Measurements from ENCODE around the gene NEIL3. TPM values are rescaled to one million over a fixed set of nuclear protein-coding genes. Genes with fewer than 3 reads are reported as not detected.
A peak's percentile ranks its signal among the peaks of the same experiment; 100 is the strongest.

The NEIL3 gene
- 14.3 and 14.8 TPM in 2 replicates for total RNA-seq (2013; cell fraction: nucleolus; rRNA removed)
- 8.5 and 10.7 TPM in 2 replicates for total RNA-seq (2014; rRNA removed)
- total RNA-seq (2014; rRNA removed; fragmentation: Illumina TruSeq; extraction: Trizol), result 9.7 and 10.6 TPM in 2 replicates
- total RNA-seq (2021), result 7.6 and 7.9 TPM in 2 replicates
- polyA plus RNA-seq (2011; ENCODE audit: low read depth), result 1.4 TPM
- 13.1 and 18.9 TPM in 2 replicates for polyA plus RNA-seq (2011; rRNA removed)
- polyA plus RNA-seq (2011; cell fraction: cytosol; rRNA removed), result 6.0 and 6.5 TPM in 2 replicates
- polyA plus RNA-seq (2011; cell fraction: nucleus; rRNA removed), result 9.4 and 12.9 TPM in 2 replicates
- 1.2 and 4.0 TPM in 2 replicates for polyA plus RNA-seq (2012)
- polyA plus RNA-seq (2014; fragmentation: Illumina TruSeq; extraction: Trizol), result 9.4 and 9.5 TPM in 2 replicates
- polyA plus RNA-seq (2014; fragmentation: Nextera tagmentation; extraction: Ambion mirVana), result 1 to 10 TPM; 3.0 to 3.4 TPM
- polyA plus RNA-seq (2014; rRNA removed), result 7.1 and 7.4 TPM in 2 replicates
- polyA plus RNA-seq (2016; fragmentation: Nextera tagmentation; extraction: Ambion mirVana), result 10 to 100 TPM; 13.5 to 13.8 TPM
- 10.6 and 12.6 TPM in 2 replicates for polyA minus RNA-seq (2011; rRNA and poly(A)+ RNA removed)
- polyA minus RNA-seq (2011; cell fraction: cytosol; rRNA and poly(A)+ RNA removed), result 5.2 and 6.2 TPM in 2 replicates
- 12.9 and 21.1 TPM in 2 replicates for polyA minus RNA-seq (2011; cell fraction: nucleus; rRNA and poly(A)+ RNA removed)
- percentile 59 among the genes with signal in this experiment for Bru-seq, nascent RNA
- percentile 48 among the genes with signal in this experiment for BruChase-seq, experiment 1, labeled RNA remaining after a 6-hour chase
- percentile 56 among the genes with signal in this experiment for BruChase-seq, experiment 2, labeled RNA remaining after a 2-hour chase
- long read RNA-seq, experiment 1, partial matches to known transcripts, result 1 of 7 reads
- long read RNA-seq, experiment 1, other reads (novel, unspliced or antisense), result 2 of 7 reads
- long read RNA-seq, experiment 2, transcript NEIL3-201 (10 exons, 2,408 nt), result major isoform, 23 of 55 reads
- long read RNA-seq, experiment 2, partial matches to known transcripts, result 17 of 55 reads
- long read RNA-seq, experiment 2, other reads (novel, unspliced or antisense), result 15 of 55 reads

GRCh38 chr4:177309522-177310371, at the start of gene NEIL3:
Gene NEIL3, plus strand, starts transcription at chr4:177309874. Its CDS starts 80 bp downstream, at chr4:177309954.
- in situ Hi-C loops (cut with MboI), result loop anchor here (5.0 kb wide), 1 partner anchor 133 kb away; the partner anchor contains the start of gene AGA
- RAD21 ChIA-PET (ENCODE audit: unreplicated experiment), result interaction anchor here (0.6 to 1.7 kb wide), 3 partner anchors 12 to 211 kb away, joined by 3 to 5 read pairs (median 5); partner anchors contain the start of gene AGA
- CTCF ChIA-PET, result interaction anchor here (0.6 to 1.6 kb wide), 6 partner anchors 24 to 263 kb away, joined by 3 to 4 read pairs (median 3); no protein-coding TSS in a partner anchor
- H3K9ac ChIP-seq (ENCODE audit: control insufficient read depth, insufficient read depth, low read length), result peak within 1 kb of the TSS; percentile 79
- WGBS (ENCODE audit: insufficient coverage, insufficient replicate concordance, low lambda C conversion rate, missing lambda C conversion rate), result under 1% methylated on average over 47 of the region's 52 CpGs
- TSS peak; percentile 83 for BruUV-seq (replicated peaks)
- H3K36me3 ChIP-seq (ENCODE audit: control insufficient read depth in 2 of 2, insufficient read depth in 2 of 2, low read length in 1 of 2), result no peaks in the 10 kb centered on the region
- peak within 1 kb of the TSS; percentile 95 for H2AFZ ChIP-seq (ENCODE audit: control insufficient read depth, low read depth, low read length)
- SMC1A ChIA-PET (ENCODE audit: uncharacterized antibody, unreplicated experiment), result interaction anchor here (1.0 to 1.9 kb wide), 6 partner anchors 10 to 258 kb away, joined by 3 to 7 read pairs (median 4); partner anchors contain the start of gene AGA
- no peaks in the 10 kb centered on the region for H3K4me1 ChIP-seq (ENCODE audit: control insufficient read depth, insufficient read depth, low read length)
- POLR2A ChIA-PET, result interaction anchor here (0.8 to 2.7 kb wide), 2 partner anchors 10 to 133 kb away, joined by 3 to 10 read pairs; partner anchors contain the start of gene AGA
- H3K27me3 ChIP-seq (replicated peaks in 1 of 2; ENCODE audit: control insufficient read depth in 2 of 2, insufficient read depth in 2 of 2, low read length in 1 of 2), result no peaks in the 10 kb centered on the region
- ATAC-seq (peak; percentile 95), FAIRE-seq (peak; percentile 89), DNase-seq (ENCODE audit: low read depth, low spot score) (peak; percentile 54)
- no peaks in the 10 kb centered on the region for H4K20me1 ChIP-seq (ENCODE audit: control insufficient read depth, insufficient read depth)
- peak within 1 kb of the TSS; percentile 82 for H3K4me3 ChIP-seq
- H3K4me2 ChIP-seq (ENCODE audit: control insufficient read depth, insufficient read depth), result peak within 1 kb of the TSS; percentile 68
- peaks cover 10% of the 10 kb centered on the region for H3K79me2 ChIP-seq (ENCODE audit: control insufficient read depth, insufficient read depth, low read length)
- no peaks in the 10 kb centered on the region for H3K9me3 ChIP-seq (replicated peaks; ENCODE audit: control insufficient read depth, insufficient read depth, low read length)
- H3K27ac ChIP-seq (ENCODE audit: control insufficient read depth, insufficient read depth), result peak within 1 kb of the TSS; percentile 58
- intact Hi-C loops (cut with micrococcal nuclease; ENCODE audit: unreplicated experiment), result loop anchor here (5.0 kb wide), 1 partner anchor 133 kb away; the partner anchor contains the start of gene AGA
- TF ChIP-seq RB1 (IDR thresholded peaks at IDR 0.05; ENCODE audit: borderline replicate concordance) (peak; percentile 77; the same call in 1 of the 2 replicates), EGR1 (IDR thresholded peaks at IDR 0.05; ENCODE audit: borderline replicate concordance in 1 of 2, low read depth in 2 of 2, low read length in 2 of 2) (no peak; a peak in 1 of 3 replicates), HDAC2 (IDR thresholded peaks at IDR 0.05) (peak; percentile 97), ZNF24 (IDR thresholded peaks at IDR 0.05) (no peak), KLF5 (IDR thresholded peaks at IDR 0.05; ENCODE audit: partially characterized antibody) (no peak), USF1 (IDR thresholded peaks at IDR 0.05; ENCODE audit: borderline replicate concordance, extremely low read length, insufficient read depth, low read depth, low read length) (no peak), LARP7 (IDR thresholded peaks at IDR 0.05) (peak; percentile 82; the same call in 1 of the 2 replicates), MTA2 (IDR thresholded peaks at IDR 0.05; ENCODE audit: low read depth) (0 out of 2 replicates have a peak, but pooled peaks have one; percentile 11), RELA (IDR thresholded peaks at IDR 0.05; ENCODE audit: borderline replicate concordance, partially characterized antibody) (no peak), POLR2AphosphoS2 (IDR thresholded peaks at IDR 0.05; ENCODE audit: low read depth, low read length) (no peak), BACH1 (IDR thresholded peaks at IDR 0.05; ENCODE audit: borderline replicate concordance) (peak; percentile 78; the same call in 1 of the 2 replicates), PKNOX1 (IDR thresholded peaks at IDR 0.05) (no peak), BHLHE40 (IDR thresholded peaks at IDR 0.05; ENCODE audit: borderline replicate concordance in 1 of 2, low read depth in 2 of 2, low read length in 1 of 2) (0 out of 4 replicates have a peak, but pooled peaks have one; percentile 12 to 26)
- TF ChIP-seq, protein P1, sequence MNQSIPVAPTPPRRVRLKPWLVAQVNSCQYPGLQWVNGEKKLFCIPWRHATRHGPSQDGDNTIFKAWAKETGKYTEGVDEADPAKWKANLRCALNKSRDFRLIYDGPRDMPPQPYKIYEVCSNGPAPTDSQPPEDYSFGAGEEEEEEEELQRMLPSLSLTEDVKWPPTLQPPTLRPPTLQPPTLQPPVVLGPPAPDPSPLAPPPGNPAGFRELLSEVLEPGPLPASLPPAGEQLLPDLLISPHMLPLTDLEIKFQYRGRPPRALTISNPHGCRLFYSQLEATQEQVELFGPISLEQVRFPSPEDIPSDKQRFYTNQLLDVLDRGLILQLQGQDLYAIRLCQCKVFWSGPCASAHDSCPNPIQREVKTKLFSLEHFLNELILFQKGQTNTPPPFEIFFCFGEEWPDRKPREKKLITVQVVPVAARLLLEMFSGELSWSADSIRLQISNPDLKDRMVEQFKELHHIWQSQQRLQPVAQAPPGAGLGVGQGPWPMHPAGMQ (IDR thresholded peaks at IDR 0.05; ENCODE audit: borderline replicate concordance), result no peak
